HCEC 1CT (cell line): ENCODE data around the gene ABCA5.

Source experiments
- DNase-seq: peaks from one replicate; pipeline ENCODE4 v3.0.0-alpha.2; 2017

Gene ABCA5

DNA sequence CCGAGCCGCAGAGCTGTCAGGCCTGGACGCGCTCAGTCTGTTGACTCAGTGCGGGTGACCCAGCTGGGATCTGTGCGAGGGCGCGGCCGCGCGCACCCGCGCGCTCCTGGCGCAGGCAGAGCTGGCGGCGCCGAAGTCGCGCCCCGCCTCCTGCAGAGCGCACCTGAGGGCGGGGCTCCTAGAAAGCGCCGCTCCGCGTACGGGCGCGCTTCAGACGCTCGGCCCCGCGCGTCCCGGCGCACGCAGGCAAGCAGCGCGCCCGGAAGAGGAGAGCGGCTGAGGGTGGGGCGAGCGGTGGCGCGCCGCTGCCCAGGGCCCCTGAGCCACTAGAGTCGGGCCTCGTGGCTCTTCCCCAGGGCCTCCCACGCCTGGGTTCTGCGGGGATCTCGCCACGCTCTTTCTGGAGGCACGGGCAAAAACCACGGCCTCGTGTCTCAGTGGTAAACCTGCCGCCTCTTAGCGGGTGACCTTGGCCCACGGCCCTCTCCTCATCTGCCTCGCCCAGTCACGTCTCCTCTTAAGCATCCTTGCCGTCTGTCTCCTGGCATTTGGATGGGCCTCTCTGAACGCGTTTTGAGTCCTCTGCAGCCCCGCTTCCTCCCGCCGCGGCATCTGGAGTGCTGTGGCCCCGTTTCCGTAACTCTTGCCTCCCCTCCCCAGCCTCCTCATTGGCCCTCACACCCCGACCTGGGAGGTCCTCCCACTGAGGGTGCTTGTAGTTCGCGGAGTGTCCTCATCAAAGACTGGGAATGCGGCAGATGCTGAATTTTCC is at the start of gene ABCA5:
ABCA5 (minus strand) TSS at position 74 of the 772 bp plus-strand sequence. CDS start 12,718 bp downstream, outside the sequence.
- DNase-seq, result peak; percentile 94

- DNase-seq, result no peak
Observed at GRCh38 chr17:69375229-69375628, 48.3 kb upstream of the ABCA5 start.

- no peak for DNase-seq
Observed at GRCh38 chr17:69373069-69373468, 46.1 kb upstream of the ABCA5 start.

GRCh38 chr17:69367298-69367697 is 40.4 kb upstream of the ABCA5 start:
- DNase-seq, result no peak

- DNase-seq, result peak; percentile 24
Observed at GRCh38 chr17:69363488-69364210, 36.7 kb upstream of the ABCA5 start.

- DNase-seq, result no peak
Observed at GRCh38 chr17:69361156-69361555, 34.2 kb upstream of the ABCA5 start.

DNA sequence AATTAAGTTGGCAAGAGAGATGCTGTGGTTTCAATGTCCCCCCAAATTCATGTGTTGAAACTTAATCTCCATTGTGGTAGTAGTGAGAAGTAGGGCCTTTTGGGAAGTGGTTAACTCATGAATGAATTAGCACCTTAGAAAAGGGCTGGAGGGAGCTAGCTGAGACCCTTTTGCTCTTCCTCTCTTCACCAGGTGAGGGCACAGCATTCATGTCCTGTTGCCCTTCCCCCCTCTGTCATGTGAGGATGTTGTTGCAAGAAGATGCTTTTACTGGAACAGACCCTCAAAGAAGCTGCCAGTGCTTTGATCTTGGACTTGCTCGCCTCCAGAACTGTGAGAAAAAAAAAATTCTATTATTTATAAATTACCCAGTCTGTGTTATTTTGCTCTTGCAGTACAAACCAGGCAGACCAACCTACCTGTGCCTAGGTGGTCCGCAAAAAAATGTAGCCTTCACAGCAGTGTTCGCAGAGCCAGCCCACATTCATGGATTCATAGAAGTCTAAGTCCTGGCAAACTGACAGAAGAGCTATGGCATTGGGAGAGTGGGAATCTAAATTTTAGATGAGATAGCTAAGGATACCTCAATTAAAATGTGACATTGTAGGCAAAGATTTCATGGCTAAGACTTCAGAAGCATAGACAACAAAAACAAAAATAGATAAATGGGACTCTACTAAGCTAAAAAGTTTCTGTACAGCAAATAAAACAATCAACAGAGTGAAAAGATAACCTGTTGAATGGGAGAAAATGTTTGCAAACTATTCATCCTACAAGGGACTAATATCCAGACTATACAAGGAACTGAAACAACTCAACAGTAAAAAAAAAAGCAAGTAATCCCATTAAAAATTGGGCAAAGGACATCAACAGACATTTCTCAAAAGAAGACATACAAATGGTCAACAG is 32.0 kb upstream of the ABCA5 start:
- no peak for DNase-seq

GRCh38 chr17:69357701-69358100 is 30.8 kb upstream of the ABCA5 start:
- no peak for DNase-seq

- DNase-seq, result no peak
Observed at GRCh38 chr17:69356625-69357024, 29.7 kb upstream of the ABCA5 start.

DNA sequence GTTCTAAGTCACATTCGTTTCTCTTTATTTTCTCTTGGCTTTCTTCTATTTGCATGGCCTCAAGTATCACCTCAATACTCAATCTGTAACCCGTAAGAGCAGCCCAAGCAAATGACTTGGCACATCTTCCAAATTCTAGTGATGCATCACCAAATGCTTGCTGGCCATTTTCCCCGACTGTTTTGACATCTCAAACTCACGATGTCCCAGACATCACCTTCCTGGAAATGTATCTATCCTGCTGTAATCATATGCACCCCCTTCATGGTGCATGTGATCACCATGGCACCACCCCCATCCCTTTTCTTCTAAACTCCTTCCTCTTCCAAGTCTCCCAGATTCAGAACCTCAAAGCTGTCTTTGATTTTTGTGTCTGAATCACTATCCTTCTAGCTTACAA is 24.0 kb upstream of the ABCA5 start:
- no peak for DNase-seq

DNA sequence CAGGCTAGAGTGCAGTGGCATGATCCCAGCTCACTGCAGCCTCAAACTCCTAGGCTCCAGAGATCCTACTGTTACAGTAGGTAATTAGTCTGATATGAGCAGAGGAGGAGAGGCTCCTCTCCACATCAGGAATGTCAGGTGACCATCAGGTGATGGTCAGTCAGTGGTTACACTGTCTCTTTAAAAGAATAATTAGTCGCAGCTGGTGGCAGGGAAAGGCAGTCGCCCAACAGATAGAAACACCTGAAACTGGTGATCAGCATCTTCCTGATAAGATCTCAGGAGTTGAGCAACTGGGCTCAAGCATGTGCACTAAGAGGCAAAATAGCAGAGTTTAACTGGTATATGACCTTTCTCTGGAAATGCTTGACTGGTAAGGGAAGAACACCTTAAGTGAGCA is 21.5 kb upstream of the ABCA5 start:
- no peak for DNase-seq

- DNase-seq, result no peak
Observed at GRCh38 chr17:69346766-69347165, 19.8 kb upstream of the ABCA5 start.

- peak; percentile 18 for DNase-seq
Observed at GRCh38 chr17:69344939-69345338, 18.0 kb upstream of the ABCA5 start.

DNA sequence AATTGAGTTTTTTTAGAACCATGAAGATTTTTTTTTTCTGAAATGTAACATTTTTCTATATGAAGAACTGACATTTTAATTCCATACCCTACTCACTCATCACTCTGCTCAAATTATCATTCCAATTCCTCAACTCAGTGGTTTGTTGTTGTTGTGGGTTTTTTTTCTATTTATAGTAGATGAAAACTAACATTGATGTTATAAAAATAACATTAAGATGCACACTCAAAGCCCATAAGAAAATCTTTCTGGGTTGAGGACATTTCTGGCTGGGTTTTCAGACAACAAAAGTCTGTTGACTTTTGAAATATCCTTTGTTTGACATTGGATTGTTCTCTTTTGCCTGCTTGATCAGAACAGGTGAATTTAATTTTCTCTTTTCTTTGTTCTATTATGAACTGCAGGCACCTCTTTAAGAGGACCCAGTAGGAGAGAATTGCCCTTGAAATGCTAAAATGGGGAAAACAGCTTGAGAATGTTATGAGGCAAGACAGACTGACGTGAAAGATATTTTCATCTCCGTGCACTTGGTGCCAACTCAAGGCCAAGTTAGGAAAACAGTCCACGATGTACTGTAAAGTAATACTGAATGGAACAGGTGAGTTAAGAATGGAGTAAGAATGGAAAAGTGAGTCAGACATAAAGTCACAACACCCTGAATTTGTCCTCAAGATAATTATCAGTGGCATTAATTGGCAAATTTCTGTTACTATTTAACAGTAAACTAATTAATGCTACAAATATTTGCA is 16.1 kb upstream of the ABCA5 start:
- DNase-seq, result no peak

- no peak for DNase-seq
Observed at GRCh38 chr17:69339937-69340336, 13.0 kb upstream of the ABCA5 start.

DNA sequence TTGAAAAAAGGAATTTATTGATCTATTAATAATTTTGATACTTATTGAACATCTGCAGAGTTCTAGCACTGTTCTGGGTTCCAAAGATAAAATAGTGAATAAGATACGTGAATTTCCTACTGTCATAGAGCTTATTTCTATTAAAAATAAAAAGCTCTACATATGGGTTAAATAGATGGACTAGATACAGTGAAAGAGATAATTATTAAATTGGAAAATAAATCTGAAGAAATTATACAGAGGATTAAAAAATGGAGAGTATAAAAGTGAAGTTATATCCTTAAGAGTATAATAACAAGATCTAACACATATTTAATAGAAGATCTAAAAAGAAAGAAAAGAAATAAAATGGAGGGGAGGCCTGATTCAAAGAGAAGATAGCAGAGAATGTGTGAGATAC is 10.1 kb upstream of the ABCA5 start:
- DNase-seq, result no peak

DNA sequence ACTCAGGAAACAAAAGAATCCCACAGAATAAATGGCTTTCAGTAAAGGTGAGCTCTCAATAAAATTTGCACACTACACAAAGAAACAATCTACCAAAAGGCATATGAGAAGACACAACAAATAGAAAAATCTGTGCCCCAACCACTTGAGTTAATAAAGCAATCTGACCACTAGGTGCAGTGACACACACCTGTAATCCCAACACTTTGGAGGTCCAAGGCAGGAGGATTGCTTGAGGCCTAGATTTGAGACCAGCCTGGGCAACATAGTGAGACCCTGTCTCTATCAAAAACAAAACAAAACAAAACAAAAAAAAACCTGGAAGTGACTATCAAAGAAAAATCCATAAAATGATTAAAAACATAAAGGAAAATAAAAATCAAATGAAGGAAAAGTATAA is 9.6 kb upstream of the ABCA5 start:
- DNase-seq, result no peak

DNA sequence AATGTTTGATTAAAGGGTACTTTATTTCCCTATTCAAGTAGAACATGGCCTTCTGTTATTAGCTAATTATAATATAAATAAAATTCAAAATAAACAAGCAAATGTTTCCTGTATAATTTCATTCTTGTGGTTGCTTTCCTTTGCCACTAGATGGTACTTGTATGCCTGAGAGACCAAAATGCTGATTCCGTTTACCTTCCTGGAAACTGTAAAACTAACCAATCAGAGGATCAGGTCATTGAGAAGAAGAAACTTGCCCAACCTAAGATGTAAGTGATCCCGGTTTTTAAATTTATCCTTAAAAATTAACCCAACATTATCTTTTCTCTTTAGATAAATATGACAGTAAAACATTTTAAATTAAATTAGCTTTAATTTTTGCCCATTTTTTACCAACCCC is 8.1 kb upstream of the ABCA5 start:
- peak; percentile 54 for DNase-seq

GRCh38 chr17:69333561-69333960 is 6.6 kb upstream of the ABCA5 start:
- no peak for DNase-seq

- DNase-seq, result no peak
Observed at GRCh38 chr17:69331756-69332155, 4.8 kb upstream of the ABCA5 start.

DNA sequence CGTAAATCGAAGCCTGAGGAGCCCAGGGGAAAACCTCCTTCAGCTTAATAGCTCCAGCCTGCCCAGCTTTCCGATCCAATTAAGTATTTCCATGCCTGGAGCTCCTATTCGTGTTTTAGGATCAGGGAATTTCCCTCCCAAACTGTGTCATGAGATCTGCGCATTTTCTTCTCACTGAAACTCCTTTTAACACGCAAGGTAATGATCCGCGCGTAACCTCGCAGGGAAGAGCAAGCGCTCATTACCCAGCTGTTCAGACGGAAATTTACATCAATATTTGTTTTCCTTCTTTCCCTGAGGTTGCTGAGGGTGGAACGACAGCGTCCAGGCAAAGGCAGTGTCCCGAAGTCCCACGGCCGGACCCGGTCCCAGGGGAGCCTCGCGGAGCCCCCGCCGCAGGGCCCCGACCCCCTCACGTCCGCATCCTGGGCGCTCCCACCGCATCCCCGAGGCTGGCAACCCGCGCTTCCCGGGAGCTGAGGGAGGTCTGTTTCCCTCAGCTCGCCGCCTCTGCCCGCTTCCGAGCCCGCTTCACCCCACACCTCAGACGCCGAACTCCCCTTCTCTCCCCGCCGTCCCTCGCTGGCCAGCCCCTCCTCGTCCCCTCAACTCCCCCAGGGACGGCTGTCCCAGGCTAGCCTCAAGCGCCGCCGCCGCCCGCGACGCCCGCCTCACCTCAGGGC is 415 bp downstream of the ABCA5 start:
- peak; percentile 18 for DNase-seq
